K562 (cell line): ENCODE measurements around the gene HOXC11. TPM values are rescaled to one million over a fixed set of nuclear protein-coding genes. Genes with fewer than 3 reads are reported as not detected.
A peak's percentile ranks its signal among the peaks of the same experiment; 100 is the strongest.

Experiments used
- ARID1B ChIP-seq: fragments of 450-650 bp; IDR thresholded peaks from 2 replicates; pipeline ENCODE4 v1.6.1; 2016; ENCODE audit warnings: antibody characterized with exemption, mild to moderate bottlenecking, inconsistent platforms
- BRD9 ChIP-seq: fragments of 450-650 bp; IDR thresholded peaks from 2 replicates; pipeline ENCODE4 v1.6.1; 2018; ENCODE audit warnings: low read depth; ENCODE audit not compliant: partially characterized antibody
- CREB3 ChIP-seq: fragments of 450-650 bp; conservative IDR thresholded peaks from 2 replicates; pipeline ENCODE4 v1.6.1; 2016; ENCODE audit warnings: missing genetic modification characterization, low read depth, mild to moderate bottlenecking, missing compliant biosample characterization, moderate library complexity
- CXXC5 ChIP-seq: fragments of 250-450 bp; sonication (Bioruptor Pico); IDR thresholded peaks from 2 replicates; pipeline ENCODE4 v1.8.0; 2022; ENCODE audit warnings: inconsistent platforms, mild to moderate bottlenecking, moderate library complexity
- DEAF1 ChIP-seq: fragments of 450-650 bp; formaldehyde crosslinking; IDR thresholded peaks from 2 replicates; pipeline ENCODE4 v1.4.0; 2020; ENCODE audit warnings: mild to moderate bottlenecking, moderate library complexity
- DIDO1 ChIP-seq: fragments of 450-650 bp; IDR thresholded peaks from 2 replicates; pipeline ENCODE4 v1.6.1; 2016; ENCODE audit warnings: low read depth, missing biosample characterization, missing genetic modification characterization
- E4F1 ChIP-seq: fragments of 250-450 bp; sonication (Bioruptor Pico); IDR thresholded peaks from 2 replicates; pipeline ENCODE4 v1.5.0; 2021; ENCODE audit warnings: mild to moderate bottlenecking, borderline replicate concordance
- ETV5 ChIP-seq: sonication (generic); formaldehyde crosslinking; IDR thresholded peaks from 2 replicates; pipeline ENCODE4 v1.4.0; 2020; ENCODE audit warnings: low read depth, mild to moderate bottlenecking, missing genetic modification reagents
- FOS ChIP-seq: IDR thresholded peaks from 3 replicates; pipeline ENCODE4 v1.6.1; 2011; ENCODE audit not compliant: insufficient read length; ENCODE audit errors: extremely low read depth
- FOXA3 ChIP-seq, 2 experiments: fragments of 450-650 bp in 1 of 2; sonication (generic) in 1 of 2; formaldehyde crosslinking; IDR thresholded peaks in 1 of 2; conservative IDR thresholded peaks in 1 of 2; 2 replicates each; pipeline versions ENCODE4 v1.4.0 to v1.8.0; 2020 to 2022; ENCODE audit warnings: mild to moderate bottlenecking in 2 of 2, missing genetic modification reagents in 1 of 2
- KDM4B ChIP-seq, 2 experiments: fragments of 450-650 bp in 1 of 2; sonication (generic) in 1 of 2; IDR thresholded peaks; 2 replicates each; pipeline ENCODE4 v1.6.1; 2016 to 2017; ENCODE audit warnings: borderline replicate concordance in 2 of 2, antibody characterized with exemption in 1 of 2, low read depth in 1 of 2, mild to moderate bottlenecking in 1 of 2
- KLF16 ChIP-seq: IDR thresholded peaks from 2 replicates; pipeline ENCODE4 v1.6.1; 2016; ENCODE audit warnings: antibody characterized with exemption
- MYBL2 ChIP-seq, 2 experiments: fragments of 450-650 bp in 1 of 2; sonication (generic) in 1 of 2; formaldehyde crosslinking in 1 of 2; IDR thresholded peaks; 2 replicates each; pipeline versions ENCODE4 v1.6.1 to v1.8.1; 2017 to 2022; ENCODE audit warnings: borderline replicate concordance in 1 of 2, inconsistent platforms in 1 of 2, low read depth in 1 of 2, mild to moderate bottlenecking in 1 of 2, missing genetic modification reagents in 1 of 2, moderate library complexity in 1 of 2
- PYGO2 ChIP-seq: fragments of 450-650 bp; IDR thresholded peaks from 2 replicates; pipeline ENCODE4 v1.6.1; 2016; ENCODE audit warnings: mild to moderate bottlenecking, missing genetic modification characterization, moderate library complexity, missing compliant biosample characterization
- SMAD1 ChIP-seq: fragments of 150-350 bp; IDR thresholded peaks from 2 replicates; pipeline ENCODE4 v1.6.1; 2014; ENCODE audit warnings: low read length, low read depth; ENCODE audit not compliant: partially characterized antibody
- SUPT5H ChIP-seq: fragments of 450-650 bp; IDR thresholded peaks from 2 replicates; pipeline ENCODE4 v1.6.1; 2016
- TFAP4 ChIP-seq: sonication (generic); formaldehyde crosslinking; IDR thresholded peaks from 2 replicates; pipeline ENCODE4 v1.8.0; 2022; ENCODE audit warnings: missing genetic modification reagents, mild to moderate bottlenecking, moderate library complexity, borderline replicate concordance
- ZBTB2 ChIP-seq: fragments of 450-650 bp; IDR thresholded peaks from 2 replicates; pipeline ENCODE4 v1.6.1; 2016; ENCODE audit warnings: antibody characterized with exemption
- ZKSCAN8 ChIP-seq: fragments of 200-800 bp; sonication (Bioruptor generic); IDR thresholded peaks from 2 replicates; pipeline ENCODE4 v1.6.1; 2016; ENCODE audit warnings: missing genetic modification characterization, missing compliant biosample characterization
- ZNF121 ChIP-seq: sonication (generic); formaldehyde crosslinking; conservative IDR thresholded peaks from 2 replicates; pipeline ENCODE4 v1.8.0; 2022; ENCODE audit warnings: missing genetic modification reagents
- polyA plus RNA-seq, 8 experiments: library from polyadenylated mRNA; depleted of rRNA in 4 of 8; stranded (reverse) in 5 of 8; unstranded in 3 of 8; fragments of >200 nt; fragmentation: Nextera tagmentation in 2 of 8; fragmentation: Illumina TruSeq in 1 of 8; extraction: Ambion mirVana in 2 of 8; extraction: Trizol in 1 of 8; gene quantifications; 2 replicates each; pipeline versions ENCODE4 v1.2.1 to v1.2.3, GENCODE V29; 2011 to 2014; ENCODE audit warnings: inconsistent platforms in 1 of 8, missing spikeins in 1 of 8
- total RNA-seq, 7 experiments: library from RNA; depleted of rRNA in 6 of 7; stranded (reverse); fragments of >200 nt in 6 of 7; fragmentation: Illumina TruSeq in 2 of 7; extraction: Trizol in 2 of 7; gene quantifications; 2 replicates each; pipeline versions ENCODE4 v1.2.1 to v1.2.3, GENCODE V29; 2011 to 2021; ENCODE audit warnings: low replicate concordance in 1 of 7

HOXC11 gene
- total and polyA plus RNA-seq, 9 of the 15 experiments (the other 6 are each of a cell fraction or from before 2014, with no cell fraction given): not detected

- peak; percentile 71 for TF ChIP-seq SUPT5H
- TF ChIP-seq KDM4B (IDR thresholded peaks at IDR 0.05; ENCODE audit: borderline replicate concordance in 2 of 2, low read depth in 1 of 2): no peak
- TF ChIP-seq KLF16: no peak
- no peak for TF ChIP-seq DIDO1 (tag)
- no peak for TF ChIP-seq FOXA3 (CRISPR knock-in tag; conservative IDR thresholded peaks at IDR 0.05 in 1 of 2, IDR thresholded peaks at IDR 0.05 in 1 of 2)
- TF ChIP-seq E4F1: no peak
- peak; percentile 51; the same call in 1 of the 2 replicates for TF ChIP-seq CXXC5 (CRISPR knock-in tag)
- TF ChIP-seq CREB3 (tag): no peak
- TF ChIP-seq TFAP4 (CRISPR knock-in tag): peak; percentile 78
- TF ChIP-seq ARID1B: no peak
- TF ChIP-seq SMAD1: no peak
- TF ChIP-seq DEAF1 (CRISPR knock-in tag): no peak
- peak; percentile 82; the same call in 1 of the 2 replicates for TF ChIP-seq ZBTB2
- TF ChIP-seq PYGO2 (tag): no peak
- TF ChIP-seq ZNF121 (CRISPR knock-in tag): no peak
- TF ChIP-seq ETV5 (CRISPR knock-in tag): 0 out of 2 replicates have a peak, but pooled peaks have one; percentile 9
- 0 out of 2 replicates have a peak, but pooled peaks have one; percentile 30 for TF ChIP-seq ZKSCAN8 (CRISPR knock-in tag)
- TF ChIP-seq MYBL2 (IDR thresholded peaks at IDR 0.05; ENCODE audit: low read depth): no peak
- TF ChIP-seq MYBL2 (CRISPR knock-in tag; IDR thresholded peaks at IDR 0.05; ENCODE audit: borderline replicate concordance): no peak
- TF ChIP-seq BRD9: peak; percentile 40
- TF ChIP-seq FOS: no peak
Measured at GRCh38 chr12:54017878-54018467, 45.0 kb downstream of the HOXC11 start (continued).
